Measurements from ENCODE around the gene CHL1. TPM values are rescaled to one million over a fixed set of nuclear protein-coding genes. Genes with fewer than 3 reads are reported as not detected.
A peak's percentile ranks its signal among the peaks of the same experiment; 100 is the strongest.

Gene CHL1
- polyA plus RNA-seq, 1 donor: 2.6 TPM

DNA sequence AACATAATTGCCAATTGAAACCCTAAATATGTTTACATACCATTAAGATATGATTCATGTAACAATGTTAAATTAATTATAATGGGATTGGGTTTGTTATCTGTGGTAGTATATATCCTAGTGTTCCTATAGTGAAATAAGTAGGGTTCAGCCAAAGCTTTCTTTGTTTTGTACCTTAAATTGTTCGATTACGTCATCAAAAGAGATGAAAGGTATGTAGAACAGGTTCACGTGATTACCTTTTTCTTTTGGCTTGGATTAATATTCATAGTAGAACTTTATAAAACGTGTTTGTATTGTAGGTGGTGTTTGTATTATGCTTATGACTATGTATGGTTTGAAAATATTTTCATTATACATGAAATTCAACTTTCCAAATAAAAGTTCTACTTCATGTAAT, 212.4 kb downstream of the CHL1 start:
- DNase-seq: no peak

DNA sequence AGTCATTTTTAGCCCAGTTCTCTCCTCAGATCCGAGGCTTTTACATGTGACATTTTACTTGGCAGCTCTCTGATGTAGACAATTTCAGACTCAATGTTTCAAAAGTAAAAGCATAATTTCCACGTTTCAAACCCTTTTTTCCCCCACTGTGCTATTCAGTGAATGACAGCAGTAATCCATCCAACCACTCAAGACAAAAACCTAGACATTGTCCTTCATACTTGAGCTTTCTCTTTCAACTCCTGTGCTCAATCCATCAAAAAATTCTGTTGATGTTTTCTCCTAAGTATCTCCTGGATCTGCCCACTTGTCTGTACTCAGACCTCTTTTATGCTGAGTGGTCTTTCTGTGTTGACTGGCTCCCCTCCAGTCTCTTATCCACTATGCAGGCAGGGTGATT, 214.7 kb downstream of the CHL1 start:
- DNase-seq: no peak

DNA sequence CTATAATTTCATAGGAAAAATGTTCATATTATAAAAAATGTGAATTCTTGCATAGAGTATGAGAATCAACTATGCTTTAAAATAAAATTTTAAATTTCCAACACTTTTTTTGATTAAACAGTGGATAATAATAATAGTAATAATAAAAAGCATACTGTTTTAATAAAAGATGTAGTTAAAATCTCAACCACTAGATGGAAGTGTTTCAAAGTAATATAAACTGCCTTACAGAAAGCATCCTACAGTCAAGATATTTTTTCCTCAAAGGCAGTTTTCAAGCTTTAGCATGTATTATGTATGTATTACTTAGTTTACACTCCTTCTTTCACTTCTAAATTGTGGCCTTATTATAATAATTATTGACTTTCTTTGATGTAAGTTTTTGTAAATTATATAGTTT, 217.5 kb downstream of the CHL1 start:
- no peak for DNase-seq

DNA sequence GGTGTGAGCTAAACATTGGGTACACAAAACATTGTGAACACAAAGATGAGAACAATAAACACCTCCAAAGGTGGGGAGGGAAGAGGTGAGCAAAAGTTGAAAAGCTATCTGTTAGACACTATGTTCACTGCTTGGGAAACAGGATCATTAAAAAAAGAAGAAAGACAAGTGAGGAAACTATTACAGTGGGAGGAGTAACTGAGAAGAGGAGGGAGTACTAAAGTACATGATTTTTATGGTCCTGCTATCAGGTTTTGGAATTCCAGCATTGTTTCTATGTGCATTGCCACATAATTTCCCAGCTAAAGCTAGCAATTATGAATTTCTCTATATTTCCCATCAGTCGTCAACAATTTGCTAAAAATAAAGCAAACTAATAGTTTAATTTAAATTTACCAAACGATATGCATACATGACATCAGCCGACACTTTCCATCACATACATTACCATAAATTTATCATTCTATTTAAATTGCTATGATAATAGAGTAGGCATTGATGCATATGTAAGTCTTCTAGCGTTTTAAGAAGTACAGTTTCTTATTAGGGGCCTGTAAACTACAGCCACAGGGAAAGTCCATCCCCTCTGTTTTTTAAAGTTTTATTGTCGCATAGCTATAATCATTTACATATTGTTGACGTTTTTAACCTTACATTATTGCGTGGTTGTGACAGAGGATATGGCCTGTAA, 221.8 kb downstream of the CHL1 start:
- DNase-seq: no peak

DNA sequence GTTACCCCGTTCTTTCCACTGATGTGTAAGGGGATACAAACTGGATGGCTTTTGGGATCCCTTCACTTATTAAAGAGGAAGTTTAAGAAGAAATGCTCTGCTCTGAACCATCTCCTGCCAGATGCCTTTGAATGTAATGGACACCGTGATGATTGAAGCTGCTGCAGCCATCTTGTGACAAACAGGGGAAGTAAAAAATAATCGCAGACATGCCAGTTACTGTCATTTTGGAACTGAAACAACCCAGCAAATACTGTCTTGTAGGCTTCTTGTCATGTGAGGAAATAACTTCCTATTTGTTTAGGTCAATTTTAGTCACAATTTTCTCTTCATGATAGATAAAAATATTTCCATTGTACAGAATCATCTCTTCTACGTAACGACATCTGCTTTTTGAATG, 224.0 kb downstream of the CHL1 start:
- DNase-seq: no peak

DNA sequence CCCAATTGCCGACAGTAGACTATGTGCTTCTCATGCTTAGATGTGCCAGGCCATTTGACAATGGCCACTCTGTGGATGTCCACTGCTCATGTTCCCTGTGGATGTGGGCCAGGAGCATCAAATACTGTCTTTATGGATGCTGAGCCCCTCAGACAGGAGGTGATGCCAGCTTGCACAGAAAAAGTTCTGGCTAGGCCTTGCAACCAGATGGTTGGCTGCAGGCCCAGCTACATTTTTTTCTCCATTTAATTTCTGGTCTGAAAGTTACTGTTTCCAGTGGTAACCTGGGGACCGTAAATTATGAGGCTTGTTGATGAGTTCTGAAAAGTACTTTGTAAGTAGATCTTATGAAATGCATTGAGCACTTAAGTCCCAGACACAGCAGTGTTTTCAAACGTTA, 228.5 kb downstream of the CHL1 start:
- peak; percentile 25 for DNase-seq

DNA sequence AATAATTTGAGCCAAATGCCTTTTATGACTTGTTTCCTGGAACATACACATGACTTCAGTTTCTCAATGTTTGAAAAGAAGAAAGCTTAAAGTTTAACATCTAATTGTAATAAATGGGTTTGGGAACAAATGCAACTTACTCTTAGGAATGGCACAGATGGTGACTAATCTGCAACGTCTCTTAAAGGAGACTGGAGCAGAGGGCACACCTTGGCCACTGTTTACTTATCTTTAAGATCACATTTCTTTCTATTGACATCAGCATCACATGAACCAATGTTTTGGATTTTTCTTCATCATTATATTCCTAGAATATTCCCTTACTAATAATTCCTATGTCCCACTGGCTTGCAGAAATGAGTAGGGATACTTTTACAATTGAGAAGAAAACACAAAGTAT, 229.5 kb downstream of the CHL1 start:
- no peak for DNase-seq

GRCh38 chr3:427128-427527, 230.6 kb downstream of the CHL1 start:
- DNase-seq: no peak

- no peak for DNase-seq
Observed at GRCh38 chr3:430186-430585, 233.6 kb downstream of the CHL1 start.

DNA sequence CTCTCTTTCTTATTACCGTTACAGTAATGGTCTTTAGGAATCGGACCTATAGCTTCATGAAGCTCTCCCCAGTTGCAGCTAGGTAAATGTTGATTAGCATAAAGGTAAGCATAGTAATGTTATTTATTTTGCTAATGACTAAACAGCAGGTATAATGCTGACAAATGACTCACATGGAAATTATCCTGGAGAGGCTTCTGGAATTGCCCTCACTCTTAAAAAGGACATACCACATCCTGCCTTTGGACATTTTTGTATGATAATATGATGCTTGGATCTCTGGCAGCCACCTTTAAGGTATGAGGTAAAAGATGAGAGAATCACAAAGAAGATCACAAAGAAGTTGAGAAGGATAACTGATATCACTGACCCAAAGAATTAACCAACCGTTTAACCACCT, 238.6 kb downstream of the CHL1 start:
- no peak for DNase-seq

DNA sequence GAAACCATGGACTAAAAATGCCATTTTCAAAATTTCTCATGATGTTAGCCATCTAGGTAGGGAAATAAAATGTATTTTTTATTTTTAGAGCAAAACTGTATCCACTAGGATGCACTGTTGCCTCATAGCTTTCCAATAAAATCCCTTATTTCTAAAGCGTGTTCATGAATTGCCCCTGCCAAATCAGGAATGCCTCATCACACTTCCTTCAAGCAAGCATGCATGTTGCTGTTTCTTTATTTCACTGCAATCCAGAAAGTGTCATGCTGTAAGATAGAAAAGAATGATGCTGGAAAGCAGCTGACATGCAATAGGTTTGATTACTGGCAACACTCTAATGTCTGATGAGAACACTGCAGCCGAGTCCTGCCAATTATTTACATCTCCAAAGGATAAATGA, 239.5 kb downstream of the CHL1 start:
- DNase-seq: no peak

DNA sequence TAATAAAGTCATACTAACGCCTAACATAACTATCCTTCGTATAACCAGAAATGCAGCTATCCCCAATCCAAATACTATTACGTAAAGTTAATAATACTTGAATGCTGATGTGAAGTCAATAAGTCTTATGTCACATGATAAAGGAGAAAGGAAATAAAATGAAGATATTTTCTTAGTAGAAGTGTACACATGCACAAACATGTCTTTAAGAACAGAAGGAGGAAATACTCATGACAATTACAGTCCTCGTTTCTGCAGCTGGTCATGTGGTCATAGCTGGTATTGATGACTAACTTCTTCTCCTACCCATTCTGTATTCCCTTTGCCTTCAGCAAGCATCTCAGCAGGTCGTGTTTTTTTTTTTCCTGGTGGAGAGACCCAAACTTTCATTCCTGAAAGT, 244.3 kb downstream of the CHL1 start:
- DNase-seq: no peak

DNA sequence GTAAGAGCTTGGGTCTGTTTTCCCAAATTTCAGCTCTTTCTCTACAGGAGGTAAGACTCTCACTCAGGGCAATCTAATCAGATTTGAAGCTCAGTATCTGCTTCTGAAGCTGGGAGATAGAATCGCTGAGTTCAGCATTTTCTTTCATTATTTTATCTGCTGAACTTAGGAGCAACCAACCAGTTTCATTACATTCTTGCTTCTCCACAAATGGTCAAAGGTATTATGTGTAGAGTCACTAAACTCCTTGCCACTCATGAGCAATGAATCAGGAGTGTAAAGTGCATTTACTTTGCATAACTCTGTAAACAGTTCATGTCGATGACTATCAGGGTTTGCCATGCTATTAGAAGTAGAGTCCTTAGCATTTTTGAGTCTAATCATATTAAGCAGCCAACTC, 249.4 kb downstream of the CHL1 start:
- DNase-seq: no peak

DNA sequence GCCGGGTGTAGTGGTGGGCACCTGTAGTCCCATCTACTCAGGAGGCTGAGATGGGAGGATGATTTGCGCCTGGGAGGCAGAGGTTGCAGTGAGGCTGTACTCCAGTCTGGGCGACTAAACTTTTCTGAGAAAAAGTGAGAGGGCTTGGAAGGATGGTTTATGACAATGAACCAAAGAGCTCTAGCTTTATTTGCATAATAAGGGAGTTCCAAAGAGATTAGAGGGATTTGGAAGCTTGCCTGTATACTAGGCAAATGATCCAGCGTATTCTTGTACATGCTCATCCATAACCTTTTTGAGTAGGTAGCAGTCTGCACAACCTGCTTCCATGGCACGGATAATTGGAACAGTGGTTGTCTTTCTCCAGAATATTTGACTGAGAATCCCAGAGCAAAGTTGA, 251.1 kb downstream of the CHL1 start:
- DNase-seq: no peak

GRCh38 chr3:449711-450110, 253.1 kb downstream of the CHL1 start:
- no peak for DNase-seq

GRCh38 chr3:452221-452620, 255.7 kb downstream of the CHL1 start:
- no peak for DNase-seq

DNA sequence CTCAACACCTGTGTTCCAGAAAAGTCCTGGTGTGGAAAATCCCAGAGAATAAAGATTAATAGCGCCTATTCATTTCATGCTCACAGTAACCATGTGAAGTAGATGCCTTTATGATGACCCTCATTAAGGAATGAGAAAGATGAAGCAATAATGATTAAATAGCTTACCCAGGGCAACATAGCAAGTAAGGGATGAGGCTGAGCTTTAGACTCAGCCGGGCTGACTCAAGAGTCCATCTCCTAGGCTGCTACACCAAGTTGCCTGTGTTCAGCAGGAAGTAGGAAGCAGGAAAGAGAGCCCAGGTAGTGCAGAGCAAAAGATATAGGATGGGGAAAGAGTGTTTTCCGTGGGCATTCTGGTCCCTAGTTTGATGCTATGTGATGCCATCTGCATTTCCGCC, 256.5 kb downstream of the CHL1 start:
- no peak for DNase-seq

DNA sequence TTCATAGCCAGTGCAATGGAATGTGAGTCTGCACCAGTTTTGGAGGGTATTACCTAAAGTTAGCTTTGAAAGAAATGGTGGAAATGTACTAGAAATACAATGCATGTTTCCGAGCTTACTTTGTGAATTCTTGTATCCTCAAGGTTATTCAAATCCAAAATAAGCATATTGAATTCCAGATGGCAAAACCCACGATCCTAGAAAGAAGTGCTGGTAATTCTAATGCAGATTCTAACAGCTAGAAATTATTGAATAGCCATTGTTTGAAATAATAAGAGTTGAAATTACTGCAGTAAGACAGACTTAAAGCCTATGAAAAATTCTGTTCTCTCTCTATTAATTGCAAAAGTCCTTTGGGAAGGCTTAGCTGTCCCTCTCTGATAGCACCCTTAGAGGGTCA, 258.4 kb downstream of the CHL1 start:
- no peak for DNase-seq

DNA sequence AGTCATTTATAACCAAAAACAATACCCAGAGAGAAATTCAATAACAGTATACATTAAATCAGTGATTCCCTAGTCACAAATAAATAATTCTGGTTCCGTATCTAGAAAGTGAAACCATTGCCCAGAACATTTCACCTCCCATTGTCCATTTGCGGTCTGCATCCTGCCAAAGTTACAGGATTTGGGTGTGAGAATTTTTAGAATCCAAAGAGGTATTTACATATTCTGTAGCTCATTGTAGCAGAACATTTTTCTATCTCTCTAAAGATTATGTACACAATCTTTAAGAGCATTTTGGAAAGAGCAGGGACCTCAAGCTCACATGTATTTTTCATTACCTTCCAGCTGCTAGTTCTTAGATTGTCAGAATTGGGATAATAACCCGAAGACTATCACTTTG, 261.6 kb downstream of the CHL1 start:
- DNase-seq: no peak

DNA sequence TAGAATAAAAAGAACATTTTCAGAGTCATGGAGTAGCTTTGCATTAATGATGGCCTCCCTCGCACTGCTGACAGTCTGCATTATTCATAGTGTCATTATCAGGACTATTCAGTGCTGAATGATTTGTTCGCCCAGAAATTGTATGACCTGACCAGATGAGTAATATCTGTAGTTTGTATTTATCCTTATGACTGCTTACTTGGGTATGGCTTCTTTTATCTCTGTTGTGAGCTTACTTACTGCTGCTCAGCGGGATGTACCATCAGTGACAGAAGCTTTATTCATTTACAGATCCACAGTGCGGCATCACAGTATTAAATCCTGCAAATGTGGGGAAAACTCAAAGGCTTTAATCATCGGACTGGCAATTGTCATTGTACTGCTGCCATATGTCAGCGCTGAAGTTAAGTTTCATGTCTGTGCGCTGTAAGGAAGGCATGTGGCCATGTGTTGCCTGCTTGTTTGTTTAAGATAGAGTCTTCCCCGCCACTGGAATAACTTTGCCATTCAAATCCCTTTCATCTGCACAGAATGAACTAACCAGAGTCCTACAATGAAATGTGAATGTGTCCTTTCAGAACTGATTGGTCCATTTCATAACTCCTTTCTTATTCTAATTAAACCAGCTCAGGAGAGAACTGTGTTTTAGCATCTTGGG, 262.2 kb downstream of the CHL1 start:
- no peak for DNase-seq
